Astrocyte (in vitro differentiated cells and primary cell): ENCODE results near the gene ATXN1. TPM values are rescaled to one million over a fixed set of nuclear protein-coding genes. Genes with fewer than 3 reads are reported as not detected.

Experiments used
- DNase-seq: peaks from one replicate; pipeline ENCODE4 v3.0.0-alpha.2; 2010; ENCODE audit warnings: low read depth
- FAIRE-seq: peaks from 2 replicates; lab custom pipeline; 2011; peaks lifted over from hg19 to GRCh38; lab: Jason Lieb, UNC
- H2AFZ ChIP-seq: 2 replicates; pipeline ENCODE4 v1.6.0; 2012; ENCODE audit warnings: low read depth, low read length, inconsistent platforms
- H3K27ac ChIP-seq: 2 replicates; pipeline ENCODE4 v1.5.1; 2011; ENCODE audit warnings: low read depth, low read length, inconsistent platforms
- H3K27me3 ChIP-seq: 2 replicates; pipeline ENCODE4 v1.6.0; 2011; ENCODE audit warnings: low read length, inconsistent platforms; ENCODE audit not compliant: insufficient read depth
- H3K36me3 ChIP-seq: 2 replicates; pipeline ENCODE4 v1.5.1; 2011; ENCODE audit warnings: low read length, inconsistent platforms; ENCODE audit not compliant: insufficient read depth
- H3K4me1 ChIP-seq: 2 replicates; pipeline ENCODE4 v1.5.1; 2011; ENCODE audit warnings: low read length, inconsistent platforms; ENCODE audit not compliant: insufficient read depth
- H3K4me2 ChIP-seq: 2 replicates; pipeline ENCODE4 v1.6.0; 2012; ENCODE audit warnings: low read length, inconsistent platforms
- H3K4me3 ChIP-seq: 2 replicates; pipeline ENCODE4 v1.5.1; 2011; ENCODE audit warnings: low read depth, mild to moderate bottlenecking, low read length, inconsistent platforms; ENCODE audit not compliant: insufficient read depth
- H3K79me2 ChIP-seq: 2 replicates; pipeline ENCODE4 v1.6.0; 2012; ENCODE audit warnings: mild to moderate bottlenecking, low read length, inconsistent platforms; ENCODE audit not compliant: insufficient read depth
- H3K9ac ChIP-seq: 2 replicates; pipeline ENCODE4 v1.6.0; 2012; ENCODE audit warnings: mild to moderate bottlenecking, low read length, inconsistent platforms
- H3K9me3 ChIP-seq: 2 replicates; pipeline ENCODE4 v1.5.1; 2012; ENCODE audit warnings: low read depth, mild to moderate bottlenecking, low read length, inconsistent platforms; ENCODE audit not compliant: insufficient read depth
- H4K20me1 ChIP-seq: 2 replicates; pipeline ENCODE4 v1.6.0; 2012; ENCODE audit warnings: low read length, inconsistent platforms; ENCODE audit not compliant: insufficient read depth
- H3K27ac Mint-ChIP-seq: one replicate; pipeline ENCODE4 v1.8.0; 2021; ENCODE audit warnings: mild to moderate bottlenecking, mixed read lengths; ENCODE audit not compliant: unreplicated experiment
- H3K27me3 Mint-ChIP-seq: one replicate; pipeline ENCODE4 v1.8.0; 2021; ENCODE audit warnings: low read depth, mixed read lengths; ENCODE audit not compliant: unreplicated experiment
- H3K36me3 Mint-ChIP-seq: one replicate; pipeline ENCODE4 v1.8.0; 2021; ENCODE audit warnings: low read depth, mixed read lengths; ENCODE audit not compliant: unreplicated experiment
- H3K4me1 Mint-ChIP-seq: one replicate; pipeline ENCODE4 v1.8.0; 2021; ENCODE audit warnings: low read depth, mixed read lengths; ENCODE audit not compliant: unreplicated experiment
- H3K4me3 Mint-ChIP-seq: one replicate; pipeline ENCODE4 v1.8.0; 2021; ENCODE audit warnings: mild to moderate bottlenecking, moderate library complexity, mixed read lengths; ENCODE audit not compliant: unreplicated experiment
- H3K9me3 Mint-ChIP-seq: one replicate; pipeline ENCODE4 v1.8.0; 2021; ENCODE audit warnings: mild to moderate bottlenecking, mixed read lengths; ENCODE audit not compliant: unreplicated experiment
- CTCF ChIP-seq: IDR thresholded peaks from 2 replicates; pipeline ENCODE4 v1.5.1; 2011; ENCODE audit warnings: low read depth, mild to moderate bottlenecking, inconsistent platforms, low read length, moderate library complexity; ENCODE audit not compliant: insufficient read depth
- EZH2 ChIP-seq: IDR thresholded peaks from 2 replicates; pipeline ENCODE4 v1.6.1; 2012; ENCODE audit warnings: mild to moderate bottlenecking, low read length, inconsistent platforms; ENCODE audit not compliant: insufficient read depth
- total RNA-seq: library from RNA; stranded (reverse); gene quantifications from 2 replicates; pipeline ENCODE4 v1.2.1, GENCODE V29; 2021

ATXN1 gene
- total RNA-seq, 1 donor from 2014 or later = 70.9 TPM

GRCh38 chr6:16803294-16804200 is 42.3 kb upstream of the ATXN1 start:
- H3K4me3 Mint-ChIP-seq = peak overlapping the region; percentile 21
- Histone ChIP-seq H3K4me2 (peak overlapping the region; percentile 76), H3K4me3 (peak overlapping the region; percentile 3), H3K9ac (peak overlapping the region; percentile 55), H3K27ac (peak overlapping the region; percentile 44), H4K20me1 (no peaks in the 10 kb centered on the region), H3K79me2 (no peaks in the 10 kb centered on the region), H3K9me3 (no peaks in the 10 kb centered on the region), H3K27me3 (no peaks in the 10 kb centered on the region), H2AFZ (peak overlapping the region; percentile 79), H3K36me3 (no peaks in the 10 kb centered on the region), H3K4me1 (peaks cover 15% of the 10 kb centered on the region)
- TF ChIP-seq EZH2 (no peak), CTCF (no peak)
- peaks cover 2% of the 10 kb centered on the region for H3K9me3 Mint-ChIP-seq
- peaks cover 4% of the 10 kb centered on the region for H3K27me3 Mint-ChIP-seq
- H3K36me3 Mint-ChIP-seq = no peaks in the 10 kb centered on the region
- peak; percentile 88 for DNase-seq
- H3K27ac Mint-ChIP-seq = peak overlapping the region; percentile 91
- H3K4me1 Mint-ChIP-seq = peaks cover 21% of the 10 kb centered on the region
- no peak for FAIRE-seq

- FAIRE-seq (no peak), DNase-seq (peak; percentile 91)
- TF ChIP-seq EZH2 (no peak), CTCF (no peak)
- Mint-ChIP-seq H3K27me3 (peaks cover 4% of the 10 kb centered on the region), H3K27ac (no peak overlapping the region), H3K36me3 (no peaks in the 10 kb centered on the region), H3K4me3 (no peak overlapping the region), H3K9me3 (no peaks in the 10 kb centered on the region), H3K4me1 (peaks cover 21% of the 10 kb centered on the region)
- Histone ChIP-seq H3K27me3 (no peaks in the 10 kb centered on the region), H3K4me2 (no peak overlapping the region), H4K20me1 (no peaks in the 10 kb centered on the region), H3K79me2 (no peaks in the 10 kb centered on the region), H3K36me3 (no peaks in the 10 kb centered on the region), H3K4me3 (no peak overlapping the region), H3K4me1 (peaks cover 15% of the 10 kb centered on the region), H3K9me3 (no peaks in the 10 kb centered on the region), H3K27ac (no peak overlapping the region), H2AFZ (no peak overlapping the region), H3K9ac (no peak overlapping the region)
Measured at GRCh38 chr6:16802071-16802470, 40.8 kb upstream of the ATXN1 start.

GRCh38 chr6:16800942-16801341 is 39.7 kb upstream of the ATXN1 start:
- H3K4me1 Mint-ChIP-seq = peaks cover 21% of the 10 kb centered on the region
- H3K4me3 Mint-ChIP-seq = no peak overlapping the region
- Histone ChIP-seq H3K79me2 (no peaks in the 10 kb centered on the region), H3K27ac (no peak overlapping the region), H3K9ac (no peak overlapping the region), H3K4me3 (no peak overlapping the region), H4K20me1 (no peaks in the 10 kb centered on the region), H3K4me2 (no peak overlapping the region), H3K4me1 (peaks cover 15% of the 10 kb centered on the region), H2AFZ (no peak overlapping the region), H3K27me3 (no peaks in the 10 kb centered on the region), H3K36me3 (no peaks in the 10 kb centered on the region), H3K9me3 (no peaks in the 10 kb centered on the region)
- H3K27ac Mint-ChIP-seq = no peak overlapping the region
- peaks cover 4% of the 10 kb centered on the region for H3K27me3 Mint-ChIP-seq
- no peak for FAIRE-seq
- TF ChIP-seq EZH2 (no peak), CTCF (no peak)
- no peaks in the 10 kb centered on the region for H3K9me3 Mint-ChIP-seq
- no peaks in the 10 kb centered on the region for H3K36me3 Mint-ChIP-seq
- peak; percentile 54 for DNase-seq
